Subcutaneous adipose tissue (tissue), 4 donors: ENCODE measurements around the gene FLCN. TPM values are rescaled to one million over a fixed set of nuclear protein-coding genes. Genes with fewer than 3 reads are reported as not detected.

Experiments
- CTCF ChIP-seq: fragments of 450-650 bp; IDR thresholded peaks from one replicate; pipeline ENCODE4 v1.5.1; 2016; ENCODE audit warnings: low read depth, mild to moderate bottlenecking, control low read depth, antibody characterized with exemption, moderate library complexity
- small RNA-seq: library from RNA; depleted of rRNA; stranded (forward); fragments of <200 nt; gene quantifications from one replicate; pipeline ENCODE3, GENCODE V24; 2016
- total RNA-seq, 4 donors: library from RNA; depleted of rRNA; stranded (reverse); fragments of >200 nt; gene quantifications; one replicate each; pipeline ENCODE4 v1.1.0, GENCODE V29; 2016

FLCN gene
- total RNA-seq, 4 donors from 2014 or later = 25.4 to 123 (median 69.6) TPM

GRCh38 chr17:17167356-17167755 is 69.6 kb downstream of the FLCN start:
- no peak for TF ChIP-seq CTCF

GRCh38 chr17:17166446-17166845 is 70.5 kb downstream of the FLCN start:
- no peak for TF ChIP-seq CTCF

DNA sequence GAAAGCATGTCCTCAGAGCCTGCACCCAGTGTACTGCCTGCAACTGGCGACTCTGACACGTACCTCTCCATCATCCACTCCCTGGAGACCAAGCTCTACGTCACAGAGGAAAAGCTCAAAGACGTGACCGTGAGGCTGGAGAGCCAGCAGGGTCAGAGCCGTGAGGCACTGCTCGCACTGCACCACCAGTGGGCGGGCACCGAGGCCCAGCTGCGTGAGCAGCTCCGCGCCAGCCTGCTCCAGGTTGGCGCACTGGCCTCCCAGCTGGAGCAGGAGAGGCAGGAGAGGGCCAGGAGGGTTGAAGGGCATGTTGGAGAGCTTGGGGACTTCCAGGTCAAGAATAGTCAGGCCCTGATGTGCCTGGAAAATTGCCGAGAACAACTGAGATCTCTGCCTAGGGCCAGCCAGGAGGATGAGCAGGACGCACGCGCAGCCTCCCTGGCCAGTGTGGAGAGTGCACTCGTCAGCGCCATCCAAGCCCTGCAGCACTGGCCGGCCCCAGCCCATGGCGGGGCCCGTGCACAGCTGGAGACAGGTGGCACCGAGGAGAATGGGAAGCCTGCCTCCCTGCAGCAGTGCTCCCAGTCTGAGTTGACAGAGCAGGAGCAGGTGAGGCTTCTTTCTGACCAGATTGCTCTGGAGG is 71.2 kb downstream of the FLCN start:
- TF ChIP-seq CTCF = no peak

DNA sequence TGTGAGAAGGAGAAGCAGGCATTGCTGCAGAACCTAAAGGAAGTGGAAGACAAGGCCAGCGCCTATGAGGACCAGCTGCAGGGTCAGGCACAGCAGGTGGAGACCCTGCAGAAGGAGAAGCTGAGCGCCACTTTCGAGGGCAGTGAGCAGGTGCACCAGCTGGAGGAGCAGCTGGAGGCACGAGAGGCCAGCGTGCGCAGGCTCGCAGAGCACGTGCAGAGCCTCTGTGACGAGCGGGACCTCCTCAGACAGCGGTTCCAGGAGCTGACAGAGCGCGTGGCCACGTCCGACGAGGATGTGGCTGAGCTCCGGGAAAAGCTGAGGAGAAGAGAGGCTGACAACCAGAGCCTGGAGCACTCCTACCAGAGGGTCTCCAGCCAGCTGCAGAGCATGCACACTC is 72.3 kb downstream of the FLCN start:
- TF ChIP-seq CTCF = no peak

DNA sequence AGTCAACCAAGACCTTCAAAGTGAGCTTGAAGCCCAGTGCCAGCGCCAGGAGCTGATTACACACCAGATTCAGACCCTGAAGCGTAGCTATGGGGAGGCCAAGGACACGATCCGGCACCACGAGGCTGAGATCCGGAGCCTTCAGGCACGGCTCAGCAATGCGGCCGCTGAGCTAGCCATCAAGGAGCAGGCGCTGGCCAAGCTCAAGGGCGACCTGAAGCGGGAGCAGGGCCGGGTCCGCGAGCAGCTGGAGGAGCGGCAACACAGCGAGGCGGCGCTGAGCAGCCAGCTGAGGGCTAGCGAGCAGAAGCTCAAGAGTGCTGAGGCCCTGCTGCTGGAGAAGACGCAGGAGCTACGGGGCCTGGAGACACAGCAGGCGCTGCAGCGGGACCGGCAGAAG is 72.8 kb downstream of the FLCN start:
- no peak for TF ChIP-seq CTCF

Small RNA genes within 50 kb of the gene (small RNA-seq; reads per million reads assigned to genes)
- gene RNU6-767P = not detected

Other genes starting within 250 kb of the FLCN start
- 100 to 1,000 TPM in 2 of 4 donors, 10 to 100 TPM in 2; 68.7 to 168 (median 99.7) TPM for gene MPRIP, start 194.7 kb downstream of the FLCN start, total RNA-seq
- 10 to 100 TPM in 1 of 4 donors, 1 to 10 TPM in 3; 3.4 to 18.1 (median 3.7) TPM for gene PLD6, start 30.8 kb downstream of the FLCN start, total RNA-seq
- 10 to 100 TPM; 43.6 to 63.8 (median 51.7) TPM for gene COPS3, start 44.1 kb upstream of the FLCN start, total RNA-seq
- gene NT5M, start 66.2 kb upstream of the FLCN start, total RNA-seq = 1 to 10 TPM; 2.1 to 2.6 (median 2.4) TPM
- gene MED9, start 239.8 kb upstream of the FLCN start, total RNA-seq = 10 to 100 TPM in 3 of 4 donors, 1 to 10 TPM in 1; 6.5 to 16.6 (median 13.5) TPM